GM19193 (cell line): Measurements from ENCODE around the gene ANKRD11.
A peak's percentile ranks its signal among the peaks of the same experiment; 100 is the strongest.

Experiments
- POLR2A ChIP-seq: IDR thresholded peaks from 4 replicates; pipeline ENCODE4 v1.6.1; 2011; ENCODE audit not compliant: insufficient read depth, insufficient read length; ENCODE audit errors: extremely low read depth

Gene ANKRD11

DNA sequence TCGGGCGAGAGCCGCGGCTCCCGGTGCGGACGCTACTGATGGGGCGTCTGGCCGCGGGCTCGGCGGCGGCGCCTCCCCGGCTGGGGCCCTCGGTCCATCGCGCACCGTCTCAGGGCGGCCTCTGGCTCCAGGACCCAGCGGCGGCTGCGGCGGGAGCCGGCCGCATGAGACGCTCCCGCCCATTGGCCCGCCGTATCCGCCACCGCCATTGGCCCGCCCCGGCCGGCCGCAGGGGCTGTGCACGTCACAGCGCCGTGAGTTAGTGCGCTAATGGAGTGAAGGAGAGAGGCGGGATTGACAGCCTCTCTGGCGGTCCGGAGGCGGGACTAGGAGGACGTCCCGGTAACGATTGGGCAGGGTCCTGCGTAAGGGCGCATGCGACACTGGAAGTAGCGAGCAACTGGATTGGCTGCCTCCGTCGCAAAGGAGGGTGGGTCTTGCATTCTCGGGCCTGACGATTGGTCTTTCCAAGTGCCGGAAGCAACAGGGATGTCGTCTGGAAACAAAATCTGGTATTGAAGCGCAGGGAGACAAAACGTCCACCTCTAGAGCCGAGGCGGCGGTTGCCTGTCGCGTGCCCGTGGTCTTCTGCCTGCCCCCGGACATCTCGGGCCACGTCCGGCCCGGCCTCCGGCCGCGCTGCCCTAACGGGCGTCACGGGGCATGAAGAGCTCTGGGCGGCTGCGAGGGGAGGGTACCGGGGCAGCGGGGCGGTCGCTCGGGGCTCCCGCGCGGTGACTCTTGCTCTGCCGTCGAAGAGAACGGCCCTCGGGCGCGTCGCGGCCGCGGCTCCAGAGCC lies at the start of gene ANKRD11:
Gene ANKRD11 (minus strand): TSS at position 123 of the 799 bp plus-strand sequence. CDS start 173,542 bp downstream, outside the sequence.
- peak; percentile 80 for TF ChIP-seq POLR2A

DNA sequence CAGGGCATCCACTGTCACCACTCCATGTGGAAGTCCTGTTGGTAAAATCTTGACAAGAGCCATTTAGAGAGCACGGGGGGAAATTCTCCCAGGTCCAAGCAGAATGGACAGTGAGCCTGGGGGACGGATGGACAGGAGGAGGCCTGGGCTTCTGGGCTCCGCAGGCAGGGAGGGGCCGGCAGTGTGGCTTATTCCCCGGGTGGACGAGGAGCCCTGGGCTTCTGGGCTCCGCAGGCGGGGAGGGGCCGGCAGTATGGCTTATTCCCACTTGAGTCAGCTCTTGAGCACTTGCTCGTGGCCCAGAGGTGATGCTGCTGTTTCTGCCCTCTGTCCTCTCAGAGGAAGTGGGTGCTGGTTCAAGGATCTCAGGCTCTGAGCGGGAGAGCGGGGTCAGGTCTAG lies 47.9 kb upstream of the ANKRD11 start:
- no peak for TF ChIP-seq POLR2A

DNA sequence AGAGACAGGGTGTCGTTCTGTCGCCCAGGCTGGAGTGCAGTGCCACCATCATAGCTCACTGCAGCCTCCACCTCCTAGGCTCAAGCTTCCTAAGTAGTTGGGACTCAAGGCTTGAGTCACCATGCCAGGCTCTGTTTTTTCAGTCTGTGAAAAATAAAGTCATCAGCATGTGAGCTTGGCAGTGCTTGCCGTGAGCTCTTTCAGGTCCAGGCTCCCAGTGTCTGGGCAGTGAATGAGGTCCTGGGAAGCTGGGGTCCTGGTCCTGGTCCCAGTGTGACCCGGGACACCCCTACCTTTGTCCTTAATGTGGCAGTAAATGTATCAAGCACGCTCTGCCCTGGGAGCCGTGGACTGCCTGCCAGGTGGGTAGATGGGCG lies 47.2 kb upstream of the ANKRD11 start:
- TF ChIP-seq POLR2A: no peak

DNA sequence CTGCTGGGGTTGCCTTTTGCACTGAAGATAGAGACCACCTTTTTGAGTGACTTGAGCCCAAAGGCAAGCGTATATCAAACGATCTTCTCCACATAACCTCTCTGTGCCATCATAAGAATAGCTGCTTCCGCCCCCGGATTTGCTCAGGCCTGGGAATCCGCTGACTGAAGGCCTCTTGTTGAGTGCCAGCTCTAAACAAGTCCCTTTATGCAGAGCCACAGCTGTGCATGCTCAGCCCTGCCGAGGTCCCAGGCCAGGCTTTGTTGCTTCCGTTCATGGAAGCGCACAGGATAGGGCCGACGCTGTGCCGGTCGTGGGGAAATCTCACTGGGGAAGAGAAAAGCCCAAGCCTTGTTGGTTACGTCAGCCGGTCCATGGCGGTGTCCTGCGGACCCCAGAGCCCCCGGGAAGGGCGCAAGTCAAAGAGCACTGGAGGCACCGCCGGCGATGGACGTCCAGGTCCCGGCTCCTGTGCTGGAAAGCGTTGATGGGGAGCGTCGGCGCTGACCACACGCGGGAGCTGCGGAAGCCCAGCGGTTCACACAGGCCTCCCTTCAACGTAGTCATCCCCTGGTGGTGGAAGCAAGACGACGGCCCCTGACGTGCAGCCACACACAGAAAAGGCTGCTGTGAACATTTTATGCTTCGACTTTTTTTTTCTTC lies 46.7 kb upstream of the ANKRD11 start:
- TF ChIP-seq POLR2A: no peak

DNA sequence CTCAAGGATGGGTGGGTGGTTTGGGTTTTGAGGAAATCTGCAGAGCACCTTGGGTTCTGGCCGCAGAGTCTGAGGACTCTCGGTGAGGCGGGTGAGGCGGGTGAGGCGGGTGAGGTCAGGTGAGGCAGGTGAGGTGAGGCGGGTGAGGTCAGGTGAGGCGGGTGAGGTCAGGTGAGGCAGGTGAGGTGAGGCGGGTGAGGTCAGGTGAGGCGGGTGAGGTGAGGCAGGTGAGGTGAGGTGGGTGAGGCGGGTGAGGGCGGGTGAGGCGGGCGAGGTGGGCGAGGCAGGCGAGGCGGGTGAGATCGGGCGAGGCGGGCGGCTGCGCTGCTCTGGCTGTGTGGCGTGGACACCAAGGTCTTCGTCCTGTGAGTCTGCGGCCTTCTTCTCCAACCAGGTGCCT lies 46.0 kb upstream of the ANKRD11 start:
- TF ChIP-seq POLR2A: no peak

DNA sequence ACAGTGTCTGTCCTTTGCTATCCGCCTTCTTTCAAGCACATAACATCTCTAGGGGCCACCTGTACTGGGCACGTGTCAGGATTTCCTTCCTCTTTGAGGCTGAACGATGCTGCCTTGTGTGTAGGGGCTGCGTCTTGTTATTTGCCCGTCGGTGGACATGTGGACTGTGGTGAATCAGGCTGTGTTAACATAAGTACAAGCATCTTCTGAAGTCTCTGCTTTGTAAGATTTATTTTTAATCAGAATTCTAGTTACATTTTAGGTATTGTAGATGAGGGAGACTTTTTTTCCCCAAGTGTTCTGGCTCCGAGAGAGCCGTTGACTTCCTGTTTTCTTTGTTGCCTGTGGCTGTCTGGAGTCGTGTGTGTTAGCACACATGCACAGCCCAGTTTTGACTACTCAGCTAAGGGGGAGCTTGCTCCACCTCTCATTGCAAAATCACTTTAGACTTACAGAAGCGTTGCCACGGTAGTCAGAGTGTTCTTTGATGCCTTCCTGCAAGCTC lies 43.9 kb upstream of the ANKRD11 start:
- TF ChIP-seq POLR2A: no peak

DNA sequence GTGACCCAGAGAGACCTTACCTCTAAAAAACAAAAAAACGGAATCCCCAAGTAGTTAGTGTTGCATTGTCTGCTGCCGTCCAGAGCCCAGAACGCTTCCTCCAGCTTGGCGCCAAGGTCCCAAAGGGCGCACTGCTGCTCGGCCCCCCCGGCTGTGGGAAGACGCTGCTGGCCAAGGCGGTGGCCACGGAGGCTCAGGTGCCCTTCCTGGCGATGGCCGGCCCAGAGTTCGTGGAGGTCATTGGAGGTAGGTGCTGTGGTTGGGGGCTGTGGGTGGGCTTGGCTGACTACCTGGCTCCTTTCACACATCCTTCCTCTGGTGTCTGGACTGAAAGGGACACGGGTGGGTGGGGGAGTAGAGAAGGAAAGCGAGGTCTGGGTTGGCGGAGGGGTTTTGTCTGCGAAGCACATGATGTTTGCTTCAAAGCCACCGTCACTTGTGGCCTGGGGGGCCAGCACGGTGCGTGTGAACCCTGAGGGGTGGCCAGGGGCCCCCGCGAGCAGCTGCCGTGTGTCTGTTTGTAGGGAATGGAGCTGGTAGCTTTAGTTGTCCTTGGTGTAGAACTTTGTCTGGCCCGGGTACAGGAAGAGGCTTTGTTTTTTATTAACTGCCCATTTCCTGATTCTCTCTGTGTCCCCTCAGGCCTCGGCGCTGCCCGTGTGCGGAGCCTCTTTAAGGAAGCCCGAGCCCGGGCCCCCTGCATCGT lies 41.6 kb upstream of the ANKRD11 start:
- no peak for TF ChIP-seq POLR2A

DNA sequence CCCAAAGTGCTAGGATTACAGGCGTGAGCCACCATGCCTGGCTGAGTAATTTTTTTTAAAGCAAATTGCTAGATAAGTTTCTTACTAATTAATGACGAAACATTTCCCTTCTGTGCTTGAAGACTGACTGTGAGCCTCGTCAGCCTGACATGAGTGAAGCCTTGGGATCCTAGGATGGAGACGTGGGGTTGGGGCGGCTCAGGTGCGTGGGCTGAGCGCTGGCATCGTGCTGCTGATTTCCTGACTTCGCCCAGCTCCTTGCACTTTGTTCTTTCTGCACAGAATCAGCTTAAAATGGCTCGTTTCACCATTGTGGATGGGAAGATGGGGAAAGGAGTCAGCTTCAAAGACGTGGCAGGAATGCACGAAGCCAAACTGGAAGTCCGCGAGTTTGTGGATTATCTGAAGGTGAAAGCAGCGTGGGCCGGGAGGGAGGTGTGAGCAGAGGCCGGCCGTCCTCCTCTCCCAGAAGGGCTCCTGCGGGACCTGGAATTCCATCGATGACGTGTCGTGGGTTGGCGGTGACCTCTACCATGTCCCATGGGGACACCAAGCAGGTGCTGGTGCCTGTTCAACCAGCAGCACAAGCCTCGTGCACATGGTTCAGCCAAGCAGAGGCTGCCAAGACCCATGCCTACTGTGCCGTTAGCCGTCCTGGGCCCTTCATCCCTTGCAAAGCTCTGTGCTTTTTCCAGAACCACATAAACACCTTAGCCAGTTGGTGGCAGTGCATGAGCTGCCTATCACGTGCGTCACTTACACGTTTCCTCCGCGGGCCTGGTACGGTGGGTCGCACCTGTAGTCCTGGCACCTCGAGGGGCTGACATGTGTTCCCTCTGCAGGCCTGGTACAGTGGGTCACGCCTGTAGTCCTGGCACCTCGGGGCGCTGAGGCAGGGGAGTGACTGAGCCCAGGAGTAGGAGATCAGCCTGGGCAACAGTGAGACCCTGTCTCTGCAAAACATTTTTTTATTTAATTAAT lies 40.3 kb upstream of the ANKRD11 start:
- no peak for TF ChIP-seq POLR2A

DNA sequence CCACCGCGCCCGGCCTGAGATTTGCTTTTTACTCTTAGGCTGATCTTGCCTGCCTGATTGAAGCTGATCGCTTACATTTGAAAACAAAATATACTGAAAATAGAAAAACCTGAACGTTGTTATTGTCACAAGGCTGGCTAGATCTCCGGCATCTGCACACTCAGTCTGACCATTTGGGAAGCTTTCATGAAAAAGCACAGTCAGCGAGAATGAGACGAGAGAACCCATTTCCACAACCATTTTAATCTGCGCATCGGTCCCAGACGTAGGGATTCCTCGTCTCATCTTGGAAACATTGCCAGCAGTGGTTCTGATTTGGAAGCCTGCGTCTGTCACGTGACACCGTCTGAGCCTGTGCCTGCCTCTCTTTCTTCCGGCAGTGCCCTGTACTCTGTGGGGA lies 38.7 kb upstream of the ANKRD11 start:
- TF ChIP-seq POLR2A: no peak

DNA sequence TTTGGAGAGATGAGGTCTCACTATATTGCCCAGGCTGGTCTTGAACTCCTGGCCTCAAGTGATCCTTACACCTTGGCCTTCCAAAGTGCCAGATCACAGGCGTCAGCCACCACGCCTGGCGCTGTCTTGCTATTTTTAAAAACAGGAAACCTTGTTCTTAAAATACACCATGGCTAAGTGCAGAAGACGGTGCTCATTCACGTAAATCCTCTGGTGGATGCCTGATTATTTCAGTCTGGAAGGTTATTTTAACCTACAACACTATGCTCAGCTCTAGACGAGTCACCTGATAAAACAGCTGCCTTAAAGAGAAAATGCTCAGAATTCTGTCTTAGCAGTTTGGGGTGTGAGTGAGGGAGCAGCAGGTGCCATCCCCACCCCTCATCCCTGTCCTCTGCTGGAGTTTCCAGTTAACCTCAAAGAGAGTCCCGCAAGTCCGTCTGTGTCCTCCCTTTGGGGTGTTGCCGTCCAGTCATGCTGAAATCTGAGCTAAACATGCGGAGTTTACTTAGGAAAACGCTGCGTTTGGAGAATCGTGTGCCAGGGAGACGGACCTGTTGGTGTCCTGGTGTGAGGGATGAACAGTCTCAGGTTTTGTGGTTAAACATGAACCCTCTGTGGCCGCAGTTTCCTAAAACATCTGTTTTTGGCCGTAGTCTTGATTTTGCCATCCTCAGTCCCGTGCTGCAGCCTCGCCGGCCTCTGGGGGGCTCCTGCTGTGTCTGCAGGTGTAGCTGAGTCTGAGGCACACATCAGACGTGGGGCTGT lies 35.0 kb upstream of the ANKRD11 start:
- TF ChIP-seq POLR2A: no peak

DNA sequence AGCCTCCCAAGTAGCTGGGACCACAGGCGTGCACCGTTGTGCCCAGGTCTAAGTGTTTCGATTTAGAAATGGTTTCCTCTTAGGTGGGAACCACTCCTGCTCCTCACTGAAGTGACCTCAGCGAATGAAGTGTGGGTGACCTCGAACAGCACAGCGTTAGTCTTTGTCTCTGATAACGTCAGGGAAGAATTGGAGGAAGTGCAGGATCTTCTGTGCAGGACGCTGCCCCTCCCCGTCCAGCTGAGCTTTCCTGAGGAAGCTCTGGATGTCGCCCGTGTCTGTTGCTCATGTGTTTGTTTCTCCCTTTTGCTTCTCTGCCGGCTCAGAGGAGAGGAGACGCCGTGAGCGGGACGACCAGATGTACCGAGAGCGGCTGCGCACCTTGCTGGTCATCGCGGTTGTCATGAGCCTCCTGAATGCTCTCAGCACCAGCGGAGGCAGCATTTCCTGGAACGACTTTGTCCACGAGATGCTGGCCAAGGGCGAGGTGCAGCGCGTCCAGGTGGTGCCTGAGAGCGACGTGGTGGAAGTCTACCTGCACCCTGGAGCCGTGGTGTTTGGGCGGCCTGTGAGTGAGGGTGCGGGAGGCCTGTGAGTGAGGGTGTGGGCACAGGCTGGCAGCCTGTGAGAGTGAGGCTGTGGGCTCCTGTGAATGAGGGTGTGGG lies 33.5 kb upstream of the ANKRD11 start:
- no peak for TF ChIP-seq POLR2A

DNA sequence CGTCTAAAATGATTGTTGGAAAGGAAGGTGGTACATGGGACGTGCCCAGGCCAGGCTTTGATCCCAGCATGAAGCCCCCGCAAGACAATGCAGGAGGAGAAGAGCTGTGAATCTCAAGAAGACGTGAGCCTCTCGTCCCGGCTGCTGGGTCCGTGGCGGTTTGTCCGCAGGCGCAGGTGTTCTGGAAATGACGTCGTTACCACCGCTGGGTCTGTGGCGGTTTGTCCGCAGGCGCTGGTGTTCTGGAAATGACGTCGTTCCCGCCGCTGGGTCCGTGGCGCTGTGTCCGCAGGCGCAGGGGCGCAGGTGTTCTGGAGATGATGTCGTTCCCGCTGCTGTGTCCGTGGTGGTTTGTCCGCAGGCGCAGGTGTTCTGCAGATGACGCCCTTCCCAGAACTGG lies 31.9 kb upstream of the ANKRD11 start:
- no peak for TF ChIP-seq POLR2A

DNA sequence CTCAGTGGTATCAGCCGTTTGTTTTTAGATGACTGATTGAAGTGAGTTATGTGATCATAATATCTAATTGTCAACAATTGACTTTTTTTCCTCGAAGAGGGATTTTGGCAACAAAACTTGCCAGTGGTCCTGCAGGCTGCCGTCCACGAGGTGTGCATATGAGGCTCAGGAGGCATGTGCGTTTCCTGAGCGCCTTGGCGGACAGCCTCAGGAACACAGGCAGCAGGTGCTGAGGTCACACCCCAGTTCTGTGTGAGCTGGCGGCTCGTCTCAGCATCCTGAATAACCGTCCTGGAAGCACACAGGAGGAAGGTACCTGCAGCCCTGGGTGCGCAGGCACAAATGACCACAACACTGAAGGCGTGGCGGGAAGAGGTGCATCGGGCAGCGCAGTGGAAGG lies 29.5 kb upstream of the ANKRD11 start:
- TF ChIP-seq POLR2A: no peak
